ENCODE measurements around the gene GNB1L.
"Not testable (repeated sequence)": the region's sequence is repeated elsewhere in the genome, so short reads cannot be mapped to it uniquely, and the experiment has no call there.

Gene GNB1L

GRCh38 chr22:19783586-19784383, 70.9 kb downstream of the GNB1L start:
- TF ChIP-seq CTCF (IDR thresholded peaks at IDR 0.05; ENCODE audit: extremely low read depth, missing control alignments), result no peak
- DNase-seq (ENCODE audit: low spot score), result no peak

- no peak for DNase-seq (ENCODE audit: low spot score)
These were observed 72.1 kb downstream of the GNB1L start for GRCh38 chr22:19782533-19782932.

GRCh38 chr22:19779685-19780268, 74.9 kb downstream of the GNB1L start:
- DNase-seq (ENCODE audit: low spot score), result no peak
- TF ChIP-seq CTCF (IDR thresholded peaks at IDR 0.05; ENCODE audit: extremely low read depth, missing control alignments), result no peak

More at GRCh38 chr22:19782533-19782932, 72.1 kb downstream of the GNB1L start:
- TF ChIP-seq CTCF (IDR thresholded peaks at IDR 0.05; ENCODE audit: extremely low read depth, missing control alignments), result no peak

- TF ChIP-seq CTCF (IDR thresholded peaks at IDR 0.05; ENCODE audit: extremely low read depth, missing control alignments), result no peak
- DNase-seq (ENCODE audit: low spot score), result no peak
These were observed 75.7 kb downstream of the GNB1L start for GRCh38 chr22:19779011-19779421.

GRCh38 chr22:19777192-19777591, 77.5 kb downstream of the GNB1L start:
- not testable (repeated sequence) for DNase-seq (ENCODE audit: low spot score)

GRCh38 chr22:19776433-19777031, 78.1 kb downstream of the GNB1L start:
- TF ChIP-seq CTCF (IDR thresholded peaks at IDR 0.05; ENCODE audit: extremely low read depth, missing control alignments), result no peak
- no peak for DNase-seq (ENCODE audit: low spot score)

GRCh38 chr22:19775496-19776325, 79.0 kb downstream of the GNB1L start:
- TF ChIP-seq CTCF (IDR thresholded peaks at IDR 0.05; ENCODE audit: extremely low read depth, missing control alignments), result no peak
- no peak for DNase-seq (ENCODE audit: low spot score)

Measured in GM20000 (cell line).